GM19035 (cell line): Measurements from ENCODE around the gene EXOSC6.
"Not testable (repeated sequence)": the region's sequence is repeated elsewhere in the genome, so short reads cannot be mapped to it uniquely, and the experiment has no call there.

Source experiments
- ATAC-seq: cut with Tn5 transposase; IDR thresholded peaks from one replicate; pipeline ENCODE4 v1.9.1; 2021; ENCODE audit not compliant: unreplicated experiment

Gene EXOSC6

GRCh38 chr16:70255574-70255973 lies 3.8 kb upstream of the EXOSC6 start:
- no peak for ATAC-seq

GRCh38 chr16:70254965-70255286 lies 3.2 kb upstream of the EXOSC6 start:
- ATAC-seq: no peak

GRCh38 chr16:70254180-70254964 lies 2.6 kb upstream of the EXOSC6 start:
- ATAC-seq: no peak

DNA sequence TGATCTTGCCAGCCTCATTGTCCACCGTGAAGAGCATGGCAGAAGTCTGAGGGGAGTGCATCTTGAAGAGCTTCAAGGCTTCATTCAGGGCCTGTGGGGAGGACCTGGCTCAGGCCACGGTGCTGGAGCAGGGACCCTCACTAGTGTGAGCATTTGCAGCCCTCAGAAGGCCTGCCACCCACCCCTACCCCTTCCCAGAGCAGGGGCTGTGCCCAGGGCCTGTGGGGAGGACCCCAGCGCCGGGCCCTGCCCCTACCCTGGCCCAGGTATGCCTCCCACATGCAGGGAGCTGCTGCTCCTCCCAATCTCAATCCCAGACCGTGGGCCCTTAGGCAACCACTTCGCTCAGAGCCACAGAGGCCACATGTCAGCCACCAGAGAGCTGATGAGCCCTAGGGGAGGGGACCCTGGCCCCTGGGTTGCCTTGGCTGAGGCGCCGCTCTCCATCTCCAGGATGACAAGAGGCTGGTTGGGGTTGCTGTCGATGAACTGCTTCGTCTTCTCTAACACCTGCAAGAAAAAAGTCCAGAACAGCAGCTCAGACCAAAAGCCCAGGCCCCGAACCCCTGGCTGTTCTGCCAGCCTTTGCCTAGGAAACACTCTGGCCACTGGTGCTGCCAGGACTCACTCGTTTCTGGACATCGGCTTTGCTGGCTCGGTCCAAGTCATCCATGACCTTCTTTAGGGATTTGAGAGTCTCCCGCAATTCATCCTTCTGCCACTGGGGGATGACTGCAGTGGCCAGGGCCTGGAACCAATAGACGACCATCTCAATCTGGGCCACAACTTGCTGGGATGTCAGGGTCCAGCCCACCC lies 1.8 kb upstream of the EXOSC6 start:
- ATAC-seq: no peak

GRCh38 chr16:70252355-70252988 lies 732 bp upstream of the EXOSC6 start:
- no peak for ATAC-seq

DNA sequence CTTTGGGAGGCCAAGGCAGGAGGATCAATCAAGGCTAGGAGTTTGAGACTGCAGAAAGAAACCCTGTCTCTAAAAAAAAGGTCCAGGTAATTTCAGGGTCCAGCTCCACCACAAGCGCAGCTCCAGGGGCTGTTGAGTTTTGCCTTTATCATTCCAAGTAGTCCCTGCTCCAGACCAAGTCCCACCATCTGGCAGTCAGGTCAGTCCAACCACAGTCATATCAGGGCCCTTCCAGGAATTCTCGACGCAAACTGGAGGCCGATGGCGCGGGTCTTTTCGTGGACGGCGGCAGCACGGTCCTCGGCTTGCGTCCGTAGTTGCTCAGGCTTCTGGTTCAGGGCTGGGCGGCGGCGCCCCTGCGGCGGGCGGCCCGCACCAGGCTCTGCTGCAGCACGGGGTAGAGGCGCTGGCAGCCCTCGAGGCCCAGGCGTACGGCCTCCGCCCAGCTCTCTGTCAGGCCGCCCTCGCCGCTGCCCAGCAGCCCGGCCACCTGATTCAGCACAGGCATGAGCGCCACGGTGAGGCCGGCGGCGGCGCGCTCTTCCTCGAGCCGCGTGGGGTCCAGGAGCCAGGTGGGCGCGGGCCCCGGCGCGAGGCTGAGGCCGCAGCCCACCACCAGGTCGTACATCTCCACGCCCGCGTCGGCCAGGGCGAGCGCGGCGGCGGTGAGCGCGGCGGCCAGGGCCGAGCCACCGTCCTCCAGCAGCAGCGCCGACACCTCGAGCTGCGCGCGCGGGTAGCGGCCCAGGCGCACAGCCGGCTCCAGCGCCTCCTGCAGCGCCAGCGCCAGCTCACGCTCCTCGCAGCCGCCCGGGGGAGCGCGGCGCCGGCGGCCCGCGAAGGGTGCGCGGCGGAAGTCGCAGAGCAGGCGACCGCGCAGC lies 752 bp downstream of the EXOSC6 start:
- peak; percentile 48 for ATAC-seq

- ATAC-seq: not testable (repeated sequence)
Measured at GRCh38 chr16:70249697-70250096, 2.0 kb downstream of the EXOSC6 start.

DNA sequence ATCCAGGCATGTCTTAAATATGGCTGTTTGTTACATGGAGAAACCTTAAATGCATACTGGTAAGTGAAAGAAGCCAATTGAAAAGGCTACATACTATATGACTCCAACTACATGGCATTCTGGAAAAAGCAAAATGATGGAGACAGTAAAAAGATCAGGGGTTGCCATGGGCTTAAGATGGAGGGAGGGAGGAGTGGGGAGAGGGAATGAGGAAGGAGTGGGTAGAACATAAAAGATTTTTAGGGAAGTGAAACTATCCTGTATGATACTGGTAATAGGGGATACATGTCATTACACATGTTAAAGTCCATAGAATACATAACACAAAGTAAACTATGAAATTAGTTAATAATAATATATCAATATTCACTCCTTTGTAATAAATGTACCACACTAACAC lies 13.0 kb downstream of the EXOSC6 start:
- ATAC-seq: not testable (repeated sequence)

DNA sequence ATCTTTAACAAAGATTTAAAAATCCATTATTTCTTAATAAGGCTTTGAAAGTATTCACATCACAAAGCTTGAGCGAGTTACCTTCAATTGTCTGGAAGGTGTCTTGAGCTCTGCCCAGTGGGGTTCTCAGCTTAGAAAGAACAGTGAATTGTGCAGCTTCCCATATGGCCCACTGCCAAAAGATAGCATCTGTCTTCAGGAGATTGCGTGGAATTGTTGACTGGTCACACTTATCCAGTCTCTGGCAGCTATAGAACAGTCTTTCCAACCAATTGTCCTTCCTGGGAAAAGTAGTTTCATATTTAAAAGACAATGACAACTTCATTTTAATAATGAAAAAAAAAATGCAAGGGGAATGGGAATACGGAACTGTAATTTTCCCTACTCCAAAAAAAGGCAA lies 19.9 kb downstream of the EXOSC6 start:
- not testable (repeated sequence) for ATAC-seq

GRCh38 chr16:70226024-70226423 lies 25.7 kb downstream of the EXOSC6 start:
- not testable (repeated sequence) for ATAC-seq

DNA sequence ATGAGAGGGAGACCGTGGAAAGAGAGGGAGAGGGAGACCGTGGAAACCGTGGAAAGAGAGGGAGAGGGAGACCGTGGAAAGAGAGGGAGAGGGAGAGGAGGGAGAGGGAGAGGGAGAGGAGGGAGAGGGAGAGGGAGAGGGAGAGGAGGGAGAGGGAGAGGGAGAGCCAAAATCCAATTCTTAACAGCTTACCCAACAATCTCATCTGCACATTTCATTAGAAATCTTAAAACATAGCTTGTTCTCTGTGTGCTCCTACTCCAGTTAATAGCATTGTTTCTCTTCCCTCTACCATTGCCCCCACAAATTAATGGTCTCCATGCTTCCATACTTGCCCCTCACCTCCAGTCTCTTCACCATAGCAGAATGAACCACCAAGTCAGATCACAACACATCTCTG lies 26.3 kb downstream of the EXOSC6 start:
- ATAC-seq: not testable (repeated sequence)

DNA sequence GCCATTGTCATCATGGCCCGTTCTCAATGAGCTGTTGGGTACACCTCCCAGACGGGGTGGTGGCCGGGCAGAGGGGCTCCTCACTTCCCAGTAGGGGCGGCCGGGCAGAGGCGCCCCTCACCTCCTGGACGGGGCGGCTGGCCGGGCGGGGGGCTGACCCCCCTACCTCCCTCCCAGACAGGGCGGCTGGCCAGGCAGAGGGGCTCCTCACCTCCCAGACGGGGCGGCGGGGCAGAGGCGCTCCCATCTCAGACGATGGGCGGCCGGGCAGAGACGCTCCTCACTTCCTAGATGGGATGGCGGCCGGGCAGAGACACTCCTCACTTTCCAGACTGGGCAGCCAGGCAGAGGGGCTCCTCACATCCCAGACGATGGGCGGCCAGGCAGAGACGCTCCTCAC lies 27.1 kb downstream of the EXOSC6 start:
- not testable (repeated sequence) for ATAC-seq

DNA sequence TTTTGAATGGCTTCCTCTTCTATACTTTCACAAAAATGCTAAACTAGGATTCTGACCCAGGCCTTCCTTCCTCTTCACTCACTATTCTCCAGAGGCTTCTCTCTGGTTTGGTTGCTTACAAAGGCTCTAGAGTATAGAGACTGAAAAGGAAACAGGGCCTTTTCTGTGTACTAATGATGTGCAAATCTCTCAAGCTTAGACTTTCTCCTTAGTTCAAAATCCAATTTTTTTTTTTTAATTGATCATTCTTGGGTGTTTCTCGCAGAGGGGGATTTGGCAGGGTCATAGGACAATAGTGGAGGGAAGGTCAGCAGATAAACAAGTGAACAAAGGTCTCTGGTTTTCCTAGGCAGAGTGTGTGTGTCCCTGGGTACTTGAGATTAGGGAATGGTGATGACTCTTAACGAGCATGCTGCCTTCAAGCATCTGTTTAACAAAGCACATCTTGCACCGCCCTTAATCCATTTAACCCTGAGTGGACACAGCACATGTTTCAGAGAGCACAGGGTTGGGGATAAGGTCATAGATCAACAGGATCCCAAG lies 27.7 kb downstream of the EXOSC6 start:
- ATAC-seq: not testable (repeated sequence)

DNA sequence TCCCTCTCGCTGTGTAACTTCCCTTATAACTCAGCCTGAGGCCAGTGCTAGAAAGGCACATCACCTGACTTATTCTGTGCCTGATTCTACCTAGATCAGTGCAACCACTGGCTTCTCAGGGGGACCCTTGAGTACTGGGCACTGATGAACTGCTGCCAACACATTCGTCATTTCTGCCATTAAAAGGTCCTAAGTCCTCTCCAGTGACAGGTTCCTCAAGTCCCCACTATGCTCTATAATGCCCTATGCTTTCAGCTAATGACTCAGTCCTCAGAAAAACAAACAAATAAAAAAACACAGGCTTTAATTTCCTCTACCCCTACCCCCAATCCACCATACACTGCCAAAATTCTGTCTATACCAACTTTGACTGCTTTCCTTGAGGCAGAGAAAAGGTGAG lies 28.5 kb downstream of the EXOSC6 start:
- ATAC-seq: not testable (repeated sequence)

DNA sequence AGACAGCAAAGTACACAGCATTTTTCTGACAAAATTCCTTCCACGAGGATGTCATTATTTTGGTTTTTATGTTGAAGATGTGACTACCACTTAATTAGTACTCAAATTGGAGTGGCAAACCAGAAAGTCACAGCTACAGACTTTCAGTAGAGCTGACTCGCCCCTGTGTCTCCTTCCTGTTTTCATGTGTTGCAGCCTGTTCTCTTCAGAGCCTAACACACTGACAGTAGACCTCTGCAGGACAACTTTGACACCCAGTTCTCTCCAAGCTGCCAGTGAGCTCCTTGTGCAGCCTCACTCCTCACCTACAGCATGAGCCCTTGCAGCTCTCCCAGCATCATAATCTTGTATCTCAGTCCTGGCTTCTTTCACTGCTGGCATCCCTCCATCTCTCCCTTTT lies 29.2 kb downstream of the EXOSC6 start:
- not testable (repeated sequence) for ATAC-seq

DNA sequence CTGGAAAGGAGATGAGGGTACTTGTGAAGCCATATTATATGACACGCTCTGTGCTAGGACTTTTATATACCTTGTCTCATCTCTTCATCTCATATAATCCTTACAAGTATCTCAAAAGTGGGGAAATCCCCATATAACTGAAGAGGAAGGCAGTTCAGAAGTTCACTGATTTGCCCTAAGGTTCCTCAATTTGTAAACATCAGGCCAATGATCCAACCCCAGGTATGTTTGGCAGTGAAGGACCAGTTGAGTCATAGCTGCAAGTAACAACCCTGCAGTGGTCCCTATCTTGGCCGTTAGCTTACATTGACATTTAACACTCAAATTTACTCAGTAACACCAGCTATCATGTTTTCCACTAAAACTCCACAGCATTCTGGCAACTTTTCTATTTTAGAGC lies 33.2 kb downstream of the EXOSC6 start:
- not testable (repeated sequence) for ATAC-seq

DNA sequence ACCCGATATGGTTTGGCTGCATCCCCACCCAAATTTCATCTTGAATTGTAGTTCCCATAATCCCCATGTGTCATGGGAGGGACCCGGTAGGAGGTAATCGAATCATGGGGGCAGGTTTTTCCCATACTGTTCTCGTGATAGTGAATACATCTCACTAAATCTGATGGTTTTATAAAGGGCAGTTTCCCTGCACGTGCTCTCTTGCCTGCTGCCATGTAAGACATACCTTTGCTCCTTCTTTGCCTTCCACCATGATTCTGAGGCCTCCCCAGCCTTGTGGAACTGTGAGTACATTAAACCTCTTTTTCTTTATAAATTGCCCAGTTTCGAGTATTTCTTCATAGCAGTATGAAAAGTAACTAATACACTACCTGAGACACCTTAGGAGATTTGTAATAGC lies 45.4 kb downstream of the EXOSC6 start:
- not testable (repeated sequence) for ATAC-seq

DNA sequence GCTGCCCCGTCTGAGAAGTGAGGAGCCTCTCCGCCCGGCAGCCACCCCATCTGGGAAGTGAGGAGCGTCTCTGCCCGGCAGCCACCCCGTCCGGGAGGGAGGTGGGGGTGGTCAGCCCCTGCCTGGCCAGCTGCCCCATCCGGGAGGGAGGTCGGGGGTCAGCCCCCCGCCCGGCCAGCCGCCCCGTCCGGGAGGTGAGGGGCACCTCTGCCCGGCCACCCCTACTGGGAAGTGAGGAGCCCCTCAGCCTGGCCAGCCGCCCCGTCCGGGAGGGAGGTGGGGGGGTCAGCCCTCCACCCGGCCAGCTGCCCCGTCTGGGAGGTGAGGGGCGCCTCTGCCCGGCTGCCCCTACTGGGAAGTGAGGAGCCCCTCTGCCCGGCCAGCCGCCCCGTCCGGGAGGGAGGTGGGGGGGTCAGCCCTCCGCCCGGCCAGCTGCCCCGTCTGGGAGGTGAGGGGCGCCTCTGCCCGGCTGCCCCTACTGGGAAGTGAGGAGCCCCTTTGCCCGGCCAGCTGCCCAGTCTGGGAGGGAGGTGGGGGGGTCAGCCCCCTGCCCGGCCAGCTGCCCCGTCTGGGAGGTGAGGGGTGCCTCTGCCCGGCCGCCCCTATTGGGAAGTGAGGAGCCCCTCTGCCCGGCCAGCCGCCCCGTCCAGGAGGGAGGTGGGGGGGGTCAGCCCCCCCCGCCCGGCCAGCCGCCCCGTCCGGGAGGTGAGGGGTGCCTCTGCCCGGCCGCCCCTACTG lies 46.9 kb downstream of the EXOSC6 start:
- not testable (repeated sequence) for ATAC-seq

GRCh38 chr16:70204010-70204409 lies 47.7 kb downstream of the EXOSC6 start:
- not testable (repeated sequence) for ATAC-seq

DNA sequence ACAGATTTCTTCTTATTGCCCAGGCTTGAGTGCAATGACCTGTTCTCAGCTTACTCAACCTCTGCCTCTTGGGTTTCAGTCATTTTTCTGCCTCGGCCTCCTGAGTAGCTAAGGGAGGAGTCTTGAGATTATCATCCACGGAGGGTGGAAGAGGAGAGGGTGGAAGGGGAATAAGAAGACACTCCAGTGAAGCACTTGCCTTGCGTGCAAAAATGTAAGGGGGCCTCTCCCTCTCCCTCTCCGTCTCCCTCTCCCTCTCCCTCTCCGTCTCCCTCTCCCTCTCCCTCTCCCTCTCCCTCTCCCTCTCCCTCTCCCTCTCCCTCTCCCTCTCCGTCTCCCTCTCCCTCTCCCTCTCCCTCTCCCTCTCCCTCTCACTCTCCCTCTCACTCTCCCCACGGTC lies 48.2 kb downstream of the EXOSC6 start:
- not testable (repeated sequence) for ATAC-seq
